Midbrain (tissue), 1 donor: ENCODE data around the gene SRP14.

Experiments used
- DNase-seq: peaks from one replicate; lab custom pipeline; 2025; lab: John Stamatoyannopoulos, UW

The SRP14 gene

DNA sequence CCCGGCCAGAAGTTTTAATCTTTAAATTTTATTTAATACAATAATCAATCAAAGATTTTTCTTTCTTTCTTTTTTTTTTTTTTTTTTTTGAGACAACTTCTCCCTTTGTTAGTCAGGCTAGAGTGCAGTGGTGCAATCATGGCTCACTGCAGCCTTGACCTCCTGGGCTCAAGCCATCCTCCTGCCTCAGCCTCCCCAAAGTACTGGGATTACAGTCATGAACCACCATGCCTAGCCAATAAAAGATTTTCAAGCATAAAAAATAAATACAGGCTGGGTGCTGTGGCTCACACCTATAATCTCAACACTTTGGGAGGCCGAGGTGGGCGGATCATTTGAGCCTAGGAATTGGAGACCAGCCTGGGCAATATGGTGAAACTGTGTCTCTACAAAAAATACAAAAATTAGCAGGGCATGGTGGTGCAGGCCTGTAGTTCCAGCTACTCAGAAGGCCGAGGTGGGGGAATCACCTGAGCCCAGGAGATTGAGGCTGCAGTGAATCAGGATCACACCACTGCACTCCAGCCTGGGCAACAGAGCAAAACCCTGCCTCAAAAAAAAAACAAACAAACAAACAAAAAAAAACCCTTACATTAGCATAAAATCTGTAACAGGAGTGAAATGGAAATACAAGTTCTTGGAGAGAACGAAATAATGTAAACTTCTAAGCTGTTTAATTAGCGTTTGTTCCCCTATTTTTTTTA lies 29.1 kb upstream of the SRP14 start:
- no peak for DNase-seq

DNA sequence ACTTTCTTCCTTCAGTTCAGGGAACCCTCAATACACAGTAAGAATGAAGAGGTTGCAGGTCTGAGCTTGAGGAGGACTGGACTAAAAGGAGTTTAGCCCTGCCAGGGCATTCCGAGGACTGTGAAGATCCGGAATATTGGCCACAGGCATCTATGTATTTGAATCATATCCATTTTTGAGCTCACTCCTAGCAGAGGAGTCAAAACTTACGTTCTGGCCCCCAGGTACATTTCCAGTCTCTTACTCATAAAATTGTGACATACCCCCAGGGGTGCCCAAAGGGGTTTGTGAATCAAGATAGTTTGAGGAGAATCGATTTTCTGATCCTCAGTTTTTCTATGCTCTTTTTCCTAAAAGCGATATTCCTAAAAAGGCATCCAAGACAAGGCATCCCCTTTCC lies 27.6 kb upstream of the SRP14 start:
- no peak for DNase-seq

GRCh38 chr15:40065166-40065565 lies 26.2 kb upstream of the SRP14 start:
- DNase-seq: no peak

GRCh38 chr15:40064231-40064894 lies 25.4 kb upstream of the SRP14 start:
- DNase-seq: no peak

- DNase-seq: peak; percentile 72
Measured at GRCh38 chr15:40063563-40064011, 24.6 kb upstream of the SRP14 start.

- no peak for DNase-seq
Measured at GRCh38 chr15:40062816-40063562, 24.0 kb upstream of the SRP14 start.

DNA sequence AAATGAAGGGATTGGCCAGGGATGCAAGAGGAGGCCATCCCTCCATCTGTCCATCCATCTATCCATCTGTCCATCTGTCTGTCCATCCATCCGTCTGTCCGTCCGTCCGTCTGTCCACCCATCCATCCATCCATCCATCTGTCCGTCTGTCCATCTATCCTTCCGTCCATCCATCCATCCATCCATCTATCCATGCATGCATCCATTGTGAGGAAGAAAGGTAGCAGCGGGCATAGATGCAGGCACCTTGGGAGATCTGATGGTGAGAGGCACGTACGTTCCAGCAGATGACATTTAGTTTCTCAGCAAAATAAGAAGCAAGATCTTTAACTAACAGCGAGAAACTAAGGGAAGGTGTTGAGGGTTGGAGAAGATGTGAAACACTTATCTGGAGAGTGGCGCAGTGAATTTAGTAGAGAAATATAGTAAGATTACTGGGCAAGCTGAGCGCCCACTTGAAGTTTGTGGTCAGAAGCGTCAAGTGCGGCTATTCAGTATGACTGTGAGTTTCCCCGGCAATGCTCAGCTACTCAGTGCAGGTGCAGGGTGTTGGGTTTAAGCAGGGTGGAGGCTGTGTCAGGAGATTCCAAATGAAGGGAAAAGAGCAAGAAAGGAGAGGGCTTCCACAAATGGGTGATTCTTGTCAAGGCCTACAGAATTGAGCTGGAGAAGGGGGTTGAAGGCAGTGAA lies 22.4 kb upstream of the SRP14 start:
- DNase-seq: no peak

DNA sequence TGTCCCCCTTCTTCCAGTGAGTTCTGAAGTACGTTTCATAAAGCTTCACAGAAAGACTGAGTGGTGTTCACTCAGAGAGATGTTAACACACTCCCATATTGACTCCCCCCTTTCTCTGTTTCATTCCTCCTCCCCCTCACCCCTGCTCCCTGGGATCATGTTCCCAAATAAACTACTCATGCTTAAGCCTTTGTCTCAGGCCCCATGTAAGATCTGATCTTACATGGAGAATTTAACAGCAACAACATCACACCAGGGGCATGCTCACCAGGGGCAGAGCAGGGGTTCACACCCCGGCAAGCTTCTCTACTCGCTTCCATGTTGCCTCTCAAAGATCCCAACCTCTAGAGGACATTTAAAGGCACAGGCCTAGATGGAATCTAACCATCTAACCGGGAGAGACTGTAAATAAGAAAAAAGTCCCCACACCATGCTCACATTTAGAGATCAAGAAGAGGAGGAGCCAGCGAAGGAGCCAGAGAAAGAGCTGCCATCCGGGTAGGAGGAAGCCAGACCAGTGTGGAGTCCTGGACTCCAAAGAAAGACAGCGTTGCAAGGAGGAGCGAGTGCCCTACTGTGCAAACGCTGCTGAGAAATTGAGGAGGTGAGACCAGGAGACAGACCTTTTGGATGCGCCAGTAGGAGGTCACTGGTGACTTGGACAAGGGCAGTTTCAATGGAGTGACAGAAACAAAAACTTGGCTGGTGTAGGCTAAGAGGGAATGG lies 21.4 kb upstream of the SRP14 start:
- DNase-seq: no peak

- DNase-seq: no peak
Measured at GRCh38 chr15:40059821-40060220, 20.8 kb upstream of the SRP14 start.

DNA sequence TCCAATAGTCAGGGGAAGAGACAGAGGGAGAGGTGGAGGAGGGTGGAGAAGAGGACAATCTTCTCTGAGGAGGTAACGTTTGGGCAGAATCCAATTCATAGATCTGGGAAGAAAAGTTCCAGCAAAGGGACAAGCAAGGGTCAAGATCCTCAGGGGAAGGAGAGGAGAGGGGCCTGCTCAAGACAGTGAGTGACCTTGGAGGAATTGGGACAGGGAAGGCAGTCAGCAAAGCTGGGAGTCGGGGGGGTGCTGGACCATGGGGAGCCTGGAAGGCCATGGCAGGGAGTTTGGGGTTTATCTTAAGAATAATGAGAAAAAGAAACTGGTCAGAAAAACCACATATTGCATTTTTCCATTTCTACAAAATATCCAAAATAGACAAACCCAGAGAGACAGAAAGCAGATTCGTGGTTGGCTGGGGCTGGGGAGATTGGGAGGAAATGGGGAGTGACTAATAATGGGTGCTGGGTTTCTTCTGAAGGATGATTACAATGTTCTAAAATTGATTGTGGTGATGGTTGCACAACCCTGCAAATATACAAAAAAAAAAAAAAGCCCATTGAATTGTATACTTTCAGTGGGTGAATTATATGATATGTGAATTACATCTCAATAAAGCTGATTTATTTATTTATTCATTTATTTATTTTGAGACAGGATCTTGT lies 19.6 kb upstream of the SRP14 start:
- DNase-seq: no peak

DNA sequence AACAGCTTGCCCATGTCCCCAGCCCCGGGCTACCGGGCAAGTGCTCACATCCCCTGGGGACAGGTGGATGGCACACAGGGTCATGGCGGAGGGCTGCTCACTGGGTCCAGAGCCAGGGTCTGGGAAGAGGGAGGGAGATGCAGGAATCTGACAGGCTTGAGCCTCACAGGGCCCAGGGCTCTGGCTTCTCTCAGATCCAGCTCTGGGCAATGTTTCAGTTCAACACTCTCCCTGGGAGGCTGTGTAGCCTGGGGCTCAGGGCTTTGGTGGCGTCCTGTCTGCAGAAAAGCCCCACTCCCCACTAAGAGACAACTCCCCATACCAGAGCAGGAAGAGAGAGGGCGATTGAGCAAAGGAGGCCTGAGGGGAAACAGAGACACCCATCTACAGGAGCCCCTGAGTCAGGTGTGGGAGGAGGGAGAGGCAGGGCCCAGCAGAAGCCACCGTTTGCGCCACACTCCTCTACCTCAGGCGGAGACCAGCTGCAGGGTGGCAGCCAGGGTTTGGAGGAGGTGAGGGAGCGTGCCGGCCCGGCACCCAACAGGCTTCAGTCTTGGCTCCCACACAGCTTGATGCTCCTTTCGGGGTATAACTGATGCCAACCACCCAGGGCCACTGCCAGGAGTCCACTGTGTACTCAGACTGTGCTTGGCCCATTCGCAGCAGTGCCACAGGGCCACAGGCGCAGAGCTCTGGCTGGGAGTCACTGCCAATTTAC lies 16.8 kb upstream of the SRP14 start:
- no peak for DNase-seq

- no peak for DNase-seq
Measured at GRCh38 chr15:40054855-40055575, 16.0 kb upstream of the SRP14 start.

GRCh38 chr15:40054605-40054854 lies 15.5 kb upstream of the SRP14 start:
- DNase-seq: no peak

DNA sequence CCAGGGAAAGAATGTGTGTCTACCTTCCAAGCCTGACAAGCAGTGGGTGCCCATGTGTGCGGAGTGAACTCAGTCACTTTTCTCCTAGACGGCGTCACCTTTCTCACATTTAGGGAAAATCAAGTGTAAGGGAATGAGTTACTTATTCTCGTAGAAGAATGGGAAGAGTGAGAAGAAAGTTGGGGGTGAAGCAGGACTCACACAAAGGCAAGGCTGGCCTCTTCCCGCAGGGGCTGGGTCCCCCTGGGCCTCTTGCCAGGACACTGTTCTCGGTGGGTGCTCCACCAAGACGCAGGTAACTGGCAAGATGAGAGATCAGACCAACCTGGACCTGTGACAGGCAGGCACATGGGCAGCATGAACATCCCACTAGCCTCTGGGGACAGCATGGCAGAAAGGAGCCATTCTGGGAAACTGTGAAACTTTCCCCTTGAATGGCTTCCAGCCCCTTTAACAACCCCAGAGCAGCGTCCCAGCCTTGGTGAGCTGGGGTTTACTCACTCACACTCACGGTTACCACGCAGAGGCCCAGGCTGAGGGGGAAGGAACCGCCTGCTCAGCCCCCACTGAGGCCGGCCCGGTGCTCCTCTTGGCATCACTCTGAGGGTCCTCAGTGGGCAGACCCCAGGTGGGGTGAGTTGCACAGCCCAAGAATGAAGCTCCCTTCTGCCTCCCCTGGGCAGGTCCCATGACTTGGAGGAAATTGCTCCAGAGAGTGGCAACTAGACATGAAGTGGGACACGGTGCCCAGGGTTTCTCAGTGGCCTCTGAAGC lies 15.0 kb upstream of the SRP14 start:
- no peak for DNase-seq

DNA sequence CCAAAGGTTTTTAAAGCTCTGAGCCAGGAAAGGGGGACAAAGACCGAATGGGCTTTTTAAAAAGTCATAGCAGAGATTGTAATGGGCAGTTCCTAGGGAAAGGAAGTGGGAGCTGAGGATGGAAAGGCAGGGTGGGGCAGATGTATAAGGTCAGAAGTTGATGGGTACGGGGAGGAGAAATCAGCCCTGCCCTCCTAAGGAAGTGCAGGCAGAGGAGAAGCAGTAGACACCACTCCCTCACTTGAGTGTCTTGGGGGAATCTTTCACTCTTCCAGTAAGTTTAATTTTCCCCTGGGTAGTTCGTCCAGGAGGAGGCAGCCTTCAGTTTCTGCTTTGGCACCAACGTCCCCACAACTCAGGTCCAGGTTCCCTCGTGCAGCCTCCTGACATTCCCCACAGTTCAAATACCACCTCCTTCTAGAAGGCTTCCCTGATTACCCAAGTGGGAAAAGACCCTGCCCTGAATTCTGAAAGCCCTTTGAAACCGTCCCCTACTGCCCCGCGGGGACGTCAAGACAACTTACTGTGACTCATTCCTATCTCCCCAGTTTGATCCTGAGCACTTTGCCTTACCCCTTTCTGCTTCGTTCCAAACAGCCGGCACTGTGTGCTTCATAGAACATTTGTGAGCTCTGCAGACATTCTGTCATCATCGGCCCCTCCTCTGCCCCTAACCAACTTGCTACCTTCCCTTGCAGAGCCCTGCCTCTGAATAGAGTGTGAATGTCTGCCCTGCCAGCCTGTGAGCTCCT lies 14.3 kb upstream of the SRP14 start:
- no peak for DNase-seq

DNA sequence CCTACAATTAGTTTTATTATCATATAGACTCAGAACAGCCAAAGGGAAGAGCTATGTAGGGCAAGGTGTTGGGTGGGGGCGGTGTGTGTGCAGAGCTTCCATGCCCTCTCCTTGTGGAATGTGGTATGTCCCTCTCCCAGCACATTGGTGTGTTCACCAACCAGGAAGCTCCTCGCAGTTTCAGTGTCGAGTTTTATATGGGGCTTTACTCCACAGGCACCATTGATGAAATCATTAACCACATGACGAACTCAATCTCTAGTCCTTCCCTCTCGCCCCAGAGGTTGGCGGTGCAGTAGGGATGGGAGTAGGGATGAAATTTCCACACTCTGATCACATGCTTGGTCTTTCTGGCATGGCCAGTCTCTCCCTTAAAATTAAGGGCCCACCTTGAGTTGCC lies 13.6 kb upstream of the SRP14 start:
- DNase-seq: no peak

DNA sequence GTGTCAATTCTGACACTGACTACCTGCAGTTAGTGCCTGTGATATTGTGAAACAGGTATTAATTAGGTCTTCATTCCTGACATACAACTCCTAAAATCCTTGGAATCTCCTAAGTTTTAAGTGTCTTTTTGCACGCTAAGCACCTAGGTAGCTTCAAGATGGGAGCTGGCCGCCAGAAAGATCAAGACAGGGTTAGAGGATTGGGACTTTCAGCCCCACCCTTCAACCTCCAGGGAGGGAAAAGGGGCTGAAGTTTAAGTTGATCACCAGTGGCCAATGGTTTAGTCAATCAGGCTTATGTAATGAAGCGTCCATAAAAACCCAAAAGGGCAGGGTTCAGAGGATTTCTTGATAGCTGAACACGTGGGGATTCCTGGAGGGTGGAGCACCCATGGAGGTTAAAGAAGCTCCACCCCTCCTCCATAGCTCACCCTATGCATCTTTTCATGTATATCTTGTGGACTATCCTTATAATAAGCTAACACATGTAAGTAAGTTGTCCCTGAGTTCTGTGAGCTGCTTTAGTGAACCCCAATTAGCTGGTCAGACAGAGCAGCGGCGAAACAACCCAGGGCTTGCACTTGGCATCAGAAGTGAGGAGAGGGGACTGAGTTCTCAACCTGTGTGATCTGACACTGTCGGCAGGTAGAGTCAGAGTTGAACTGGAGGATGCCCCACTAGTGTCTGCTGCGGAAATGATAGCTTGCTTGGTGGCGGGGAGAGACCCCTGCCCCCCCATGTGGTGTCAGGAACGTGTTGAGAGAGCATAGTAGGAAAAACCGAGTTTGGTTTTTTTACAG lies 12.8 kb upstream of the SRP14 start:
- DNase-seq: no peak
